Esophagus muscularis mucosa (tissue), 3 donors: ENCODE data around the gene SAT2.

Experiments
- CTCF ChIP-seq, 3 experiments: fragments of 200-600 bp in 2 of 3; fragments of 450-650 bp in 1 of 3; sonication (generic) in 2 of 3; IDR thresholded peaks; one replicate each; pipeline ENCODE4 v1.5.1; 2017 to 2019; ENCODE audit warnings: antibody characterized with exemption in 3 of 3, mild to moderate bottlenecking in 2 of 3, moderate library complexity in 1 of 3
- EP300 ChIP-seq: sonication (generic); formaldehyde crosslinking; IDR thresholded peaks from one replicate; pipeline ENCODE4 v1.6.1; 2017; ENCODE audit warnings: antibody characterized with exemption

- TF ChIP-seq CTCF (IDR thresholded peaks at IDR 0.05) (no peak), EP300 (no peak)
Measured at GRCh38 chr17:7651097-7651664, 23.6 kb upstream of the SAT2 start.
